Measurements from ENCODE around the gene ZNF280A. TPM values are rescaled to one million over a fixed set of nuclear protein-coding genes. Genes with fewer than 3 reads are reported as not detected.

ZNF280A gene
- total RNA-seq, 1 experiment from 2014 or later: 0.81 TPM

GRCh38 chr22:22536916-22537315 is 16.8 kb upstream of the ZNF280A start:
- H3K9me3 ChIP-seq (ENCODE audit: control insufficient read depth in 1 of 2, insufficient read depth in 1 of 2, low read depth in 1 of 2, low read length in 2 of 2): no peaks in the 10 kb centered on the region
- ATAC-seq (no peak), DNase-seq (ENCODE audit: low read depth, low spot score) (no peak)
- no peak overlapping the region for H3K4me2 ChIP-seq (ENCODE audit: low read length)
- H3K27me3 ChIP-seq (ENCODE audit: insufficient read depth, low read length): no peaks in the 10 kb centered on the region
- H3K36me3 ChIP-seq (ENCODE audit: control insufficient read depth in 1 of 2, insufficient read depth in 2 of 2, low read length in 2 of 2): no peaks in the 10 kb centered on the region
- BruUV-seq (replicated peaks): no TSS peak
- no peak overlapping the region for H3K9ac ChIP-seq (ENCODE audit: low read length)
- no peaks in the 10 kb centered on the region for H4K20me1 ChIP-seq (ENCODE audit: insufficient read depth)
- no peak overlapping the region for H3K4me3 ChIP-seq (replicated peaks in 1 of 2; ENCODE audit: low read depth in 1 of 2, low read length in 2 of 2)
- intact Hi-C loops (cut with micrococcal nuclease): no loop called here
- H3K27ac ChIP-seq (ENCODE audit: low read depth, low read length): no peak overlapping the region
- ChIA-PET RAD21 (ENCODE audit: low non-redundant PET in 1 of 2, low total read pairs in 2 of 2, uncharacterized antibody in 2 of 2, unreplicated experiment in 2 of 2) (no interaction called here), CTCF (no interaction called here), POLR2A (interaction anchor here (0.5 kb wide), 1 partner anchor 39 kb away, joined by 3 read pairs; no protein-coding TSS in a partner anchor)
- no peaks in the 10 kb centered on the region for H3K4me1 ChIP-seq (ENCODE audit: control insufficient read depth in 1 of 2, insufficient read depth in 2 of 2, low read length in 2 of 2)
- no peak overlapping the region for H2AFZ ChIP-seq (ENCODE audit: low read depth, low read length, poor library complexity, severe bottlenecking)
- no peak for TF ChIP-seq YY1 (IDR thresholded peaks at IDR 0.05; ENCODE audit: extremely low read depth, insufficient replicate concordance, low read depth, low read length)
- no peak for TF ChIP-seq FOSL1 (IDR thresholded peaks at IDR 0.05; ENCODE audit: low read depth)
- TF ChIP-seq CBX3 (IDR thresholded peaks at IDR 0.05; ENCODE audit: low read depth): no peak
- no peak for TF ChIP-seq EGR1 (IDR thresholded peaks at IDR 0.05; ENCODE audit: low read depth)
- no peak for TF ChIP-seq ZBTB33 (IDR thresholded peaks at IDR 0.05; ENCODE audit: extremely low read depth, insufficient replicate concordance, low read length)
- no peak for TF ChIP-seq SP1 (IDR thresholded peaks at IDR 0.05; ENCODE audit: low read depth)
- no peak for TF ChIP-seq TCF7L2 (IDR thresholded peaks at IDR 0.05; ENCODE audit: borderline replicate concordance, extremely low read depth, insufficient read depth, insufficient read length)
- no peak for TF ChIP-seq JUND (IDR thresholded peaks at IDR 0.05)
- no peak for TF ChIP-seq ATF3 (IDR thresholded peaks at IDR 0.05)
- no peak for TF ChIP-seq SRF (IDR thresholded peaks at IDR 0.05; ENCODE audit: low read depth)
- no peak for TF ChIP-seq POLR2A (IDR thresholded peaks at IDR 0.05; ENCODE audit: borderline replicate concordance, extremely low read depth, insufficient read depth, insufficient read length)
- no peak for TF ChIP-seq POLR2AphosphoS5 (IDR thresholded peaks at IDR 0.05; ENCODE audit: low read depth, low read length)
- no peak for TF ChIP-seq RAD21 (IDR thresholded peaks at IDR 0.05; ENCODE audit: low read depth)
- no peak for TF ChIP-seq CTCF (IDR thresholded peaks at IDR 0.05 in 2 of 3, conservative IDR thresholded peaks at IDR 0.05 in 1 of 3; ENCODE audit: borderline replicate concordance in 1 of 3, insufficient read depth in 1 of 3, low read depth in 2 of 3, low read length in 2 of 3)
- TF ChIP-seq ZNF274 (IDR thresholded peaks at IDR 0.05; ENCODE audit: low read depth, low read length): no peak
- no peak for TF ChIP-seq CEBPB (IDR thresholded peaks at IDR 0.05; ENCODE audit: low read depth)
- TF ChIP-seq SIN3A (IDR thresholded peaks at IDR 0.05; ENCODE audit: low read depth): no peak
- no peak for TF ChIP-seq ZFX (IDR thresholded peaks at IDR 0.05)
- no peaks in the 10 kb centered on the region for H3K79me2 ChIP-seq (ENCODE audit: insufficient read depth, low read length)
- H3K9me2 ChIP-seq (ENCODE audit: insufficient read depth): no peaks in the 10 kb centered on the region
